Neutrophil (primary cell): Measurements from ENCODE around the gene IFT57.

Source experiments
- H3K27ac ChIP-seq: fragments of 200-600 bp; sonication (generic); 2 replicates; pipeline ENCODE4 v1.5.1; 2016; ENCODE audit warnings: mild to moderate bottlenecking, moderate library complexity
- H3K27me3 ChIP-seq: fragments of 200-600 bp; sonication (generic); 2 replicates; pipeline ENCODE4 v1.6.0; 2016; ENCODE audit warnings: mild to moderate bottlenecking
- H3K36me3 ChIP-seq: fragments of 200-600 bp; sonication (generic); 2 replicates; pipeline ENCODE4 v1.5.1; 2017
- H3K4me1 ChIP-seq, 2 experiments: fragments of 200-600 bp in 1 of 2; sonication (generic) in 1 of 2; 1 replicate in 1 of 2; 2 replicates in 1 of 2; pipeline versions ENCODE4 v1.5.1 to v1.6.1; 2013 to 2016; ENCODE audit warnings: low read depth in 1 of 2, low read length in 1 of 2, mild to moderate bottlenecking in 1 of 2, moderate library complexity in 1 of 2; ENCODE audit not compliant: control insufficient read depth in 1 of 2, insufficient read depth in 1 of 2
- H3K4me3 ChIP-seq, 2 experiments: fragments of 200-600 bp in 1 of 2; sonication (generic) in 1 of 2; 1 replicate in 1 of 2; 2 replicates in 1 of 2; pipeline ENCODE4 v1.5.1; 2013 to 2016; ENCODE audit warnings: low read depth in 1 of 2, low read length in 1 of 2, mild to moderate bottlenecking in 1 of 2, moderate library complexity in 1 of 2
- H3K9me3 ChIP-seq: fragments of 200-600 bp; sonication (generic); 2 replicates; pipeline ENCODE4 v1.5.1; 2016
- TF ChIP-seq, protein P1 (sequence below): fragments of 200-600 bp; sonication (generic); IDR thresholded peaks from 2 replicates; pipeline ENCODE4 v1.5.1; 2016; ENCODE audit warnings: antibody characterized with exemption

Gene IFT57

DNA sequence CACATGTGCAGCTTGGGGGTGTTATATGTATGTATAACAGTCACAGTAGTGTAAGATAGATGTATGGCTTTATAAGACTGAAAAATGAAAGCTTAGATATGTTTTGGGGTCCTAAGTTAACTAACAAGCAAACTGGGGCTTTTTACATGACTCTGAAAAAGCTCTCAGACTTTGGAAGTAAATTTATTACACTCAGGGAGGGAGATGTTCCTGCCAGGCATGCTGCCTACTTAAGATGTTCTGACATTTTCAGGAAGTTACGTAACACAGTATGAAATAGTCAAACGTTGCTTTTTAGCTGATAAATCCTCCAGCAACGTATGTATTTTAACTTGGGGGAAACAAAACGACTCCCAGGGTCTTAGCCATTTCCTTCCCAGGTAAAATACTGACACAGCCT lies 1.7 kb upstream of the IFT57 start:
- Histone ChIP-seq H3K4me1 (peaks cover 56 to 67% of the 10 kb centered on the region in 2 experiments), H3K36me3 (no peaks in the 10 kb centered on the region), H3K4me3 (peak overlapping the region in 1 of 2 experiments; percentile 87), H3K27ac (peak overlapping the region; percentile 85), H3K27me3 (no peaks in the 10 kb centered on the region), H3K9me3 (no peaks in the 10 kb centered on the region)
- TF ChIP-seq, protein P1, sequence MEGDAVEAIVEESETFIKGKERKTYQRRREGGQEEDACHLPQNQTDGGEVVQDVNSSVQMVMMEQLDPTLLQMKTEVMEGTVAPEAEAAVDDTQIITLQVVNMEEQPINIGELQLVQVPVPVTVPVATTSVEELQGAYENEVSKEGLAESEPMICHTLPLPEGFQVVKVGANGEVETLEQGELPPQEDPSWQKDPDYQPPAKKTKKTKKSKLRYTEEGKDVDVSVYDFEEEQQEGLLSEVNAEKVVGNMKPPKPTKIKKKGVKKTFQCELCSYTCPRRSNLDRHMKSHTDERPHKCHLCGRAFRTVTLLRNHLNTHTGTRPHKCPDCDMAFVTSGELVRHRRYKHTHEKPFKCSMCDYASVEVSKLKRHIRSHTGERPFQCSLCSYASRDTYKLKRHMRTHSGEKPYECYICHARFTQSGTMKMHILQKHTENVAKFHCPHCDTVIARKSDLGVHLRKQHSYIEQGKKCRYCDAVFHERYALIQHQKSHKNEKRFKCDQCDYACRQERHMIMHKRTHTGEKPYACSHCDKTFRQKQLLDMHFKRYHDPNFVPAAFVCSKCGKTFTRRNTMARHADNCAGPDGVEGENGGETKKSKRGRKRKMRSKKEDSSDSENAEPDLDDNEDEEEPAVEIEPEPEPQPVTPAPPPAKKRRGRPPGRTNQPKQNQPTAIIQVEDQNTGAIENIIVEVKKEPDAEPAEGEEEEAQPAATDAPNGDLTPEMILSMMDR, result no peak

DNA sequence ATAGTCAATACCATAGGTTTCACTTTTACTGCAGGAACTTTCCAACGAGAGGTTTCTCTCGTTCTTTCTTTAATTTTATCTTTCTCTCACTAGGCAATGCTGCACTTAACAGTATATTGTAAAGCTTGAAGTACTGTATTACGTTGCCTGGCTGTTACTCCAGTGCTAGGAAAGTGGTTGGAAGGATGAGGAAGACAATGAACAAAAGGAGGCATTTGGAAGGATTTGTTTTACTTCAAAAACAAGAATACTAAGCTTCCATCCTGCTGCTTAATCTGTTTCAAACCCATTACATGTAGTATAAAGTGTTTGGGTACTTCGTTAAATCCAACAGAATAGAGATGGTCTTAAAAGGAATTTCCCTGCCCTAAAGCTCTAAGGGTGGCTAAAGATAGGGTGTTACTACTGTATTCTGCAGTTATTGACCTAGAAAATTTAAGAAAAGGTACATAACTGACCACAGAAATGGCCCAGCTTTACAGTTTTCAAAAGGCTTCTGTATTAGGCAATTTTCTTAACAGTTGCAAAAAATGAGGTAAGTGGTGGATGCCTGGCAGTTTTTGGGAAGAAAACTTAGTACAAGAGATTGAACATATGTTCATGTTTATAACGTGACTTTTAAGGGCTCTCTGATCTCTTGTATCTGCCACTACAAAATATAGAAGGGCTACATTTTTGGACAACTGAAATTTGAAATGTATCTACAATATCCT lies 785 bp upstream of the IFT57 start:
- H3K9me3 ChIP-seq, result no peaks in the 10 kb centered on the region
- TF ChIP-seq, protein P1, result no peak
- no peaks in the 10 kb centered on the region for H3K27me3 ChIP-seq
- peaks cover 56 to 64% of the 10 kb centered on the region in 2 experiments for H3K4me1 ChIP-seq
- H3K27ac ChIP-seq, result peak overlapping the region; percentile 85
- H3K4me3 ChIP-seq, result peak overlapping the region; percentile 70 to 87
- no peaks in the 10 kb centered on the region for H3K36me3 ChIP-seq

- Histone ChIP-seq H3K4me1 (peaks cover 45 to 49% of the 10 kb centered on the region in 2 experiments), H3K36me3 (no peaks in the 10 kb centered on the region), H3K4me3 (peak overlapping the region; percentile 70 to 87), H3K27ac (peak overlapping the region; percentile 85), H3K9me3 (no peaks in the 10 kb centered on the region), H3K27me3 (no peaks in the 10 kb centered on the region)
- TF ChIP-seq, protein P1, result no peak
Observed at GRCh38 chr3:108221393-108221792, 831 bp downstream of the IFT57 start.

- Histone ChIP-seq H3K4me1 (peaks cover 33 to 34% of the 10 kb centered on the region in 2 experiments), H3K27me3 (no peaks in the 10 kb centered on the region), H3K36me3 (no peaks in the 10 kb centered on the region), H3K4me3 (no peak overlapping the region), H3K27ac (no peak overlapping the region), H3K9me3 (no peaks in the 10 kb centered on the region)
- TF ChIP-seq, protein P1, result no peak
Observed at GRCh38 chr3:108219336-108219735, 2.9 kb downstream of the IFT57 start.

DNA sequence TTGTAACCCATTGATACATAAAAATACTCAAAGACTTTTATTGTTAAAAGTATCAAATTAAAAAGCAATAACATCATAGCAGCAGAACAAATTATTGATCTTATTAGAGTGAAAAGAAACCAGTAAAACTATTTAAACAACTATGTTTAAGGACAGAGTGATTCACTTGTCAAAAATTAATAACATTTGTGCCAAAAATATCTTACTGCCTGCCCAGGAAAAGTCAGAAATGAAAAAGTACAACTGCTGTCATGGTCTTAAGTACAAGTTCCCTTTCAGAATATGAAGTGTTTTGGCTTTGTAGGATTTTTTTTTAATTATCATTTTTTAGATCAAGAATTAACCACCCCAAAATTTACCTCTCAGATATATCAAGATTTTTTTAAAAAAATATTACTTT lies 3.4 kb downstream of the IFT57 start:
- TF ChIP-seq, protein P1, result no peak
- Histone ChIP-seq H3K9me3 (no peaks in the 10 kb centered on the region), H3K4me1 (peaks cover 28 to 29% of the 10 kb centered on the region in 2 experiments), H3K4me3 (no peak overlapping the region), H3K36me3 (no peaks in the 10 kb centered on the region), H3K27me3 (no peaks in the 10 kb centered on the region), H3K27ac (no peak overlapping the region)
